HG03354 (cell line): ENCODE measurements around the gene PTPRB.
A peak's percentile ranks its signal among the peaks of the same experiment; 100 is the strongest.
"Not testable (repeated sequence)": the region's sequence is repeated elsewhere in the genome, so short reads cannot be mapped to it uniquely, and the experiment has no call there.

Experiments
- ATAC-seq: cut with Tn5 transposase; IDR thresholded peaks from one replicate; pipeline ENCODE4 v1.9.1; 2021; ENCODE audit warnings: mild to moderate bottlenecking; ENCODE audit not compliant: unreplicated experiment, poor library complexity, severe bottlenecking

PTPRB gene

GRCh38 chr12:70555081-70555480 is 82.1 kb downstream of the PTPRB start:
- no peak for ATAC-seq

- no peak for ATAC-seq
Measured at GRCh38 chr12:70553391-70553859, 83.8 kb downstream of the PTPRB start.

GRCh38 chr12:70551731-70552130 is 85.5 kb downstream of the PTPRB start:
- ATAC-seq = no peak

GRCh38 chr12:70550180-70550577 is 87.0 kb downstream of the PTPRB start:
- no peak for ATAC-seq

GRCh38 chr12:70549340-70550179 is 87.7 kb downstream of the PTPRB start:
- ATAC-seq = no peak

- ATAC-seq = no peak
Measured at GRCh38 chr12:70543444-70543843, 93.8 kb downstream of the PTPRB start.

- no peak for ATAC-seq
Measured at GRCh38 chr12:70540996-70541395, 96.2 kb downstream of the PTPRB start.

GRCh38 chr12:70536650-70537049 is 100.6 kb downstream of the PTPRB start:
- no peak for ATAC-seq

GRCh38 chr12:70535896-70536374 is 101.3 kb downstream of the PTPRB start:
- ATAC-seq = no peak

GRCh38 chr12:70534466-70534865 is 102.8 kb downstream of the PTPRB start:
- no peak for ATAC-seq

- ATAC-seq = no peak
Measured at GRCh38 chr12:70529647-70530046, 107.6 kb downstream of the PTPRB start.

- ATAC-seq = no peak
Measured at GRCh38 chr12:70520847-70521246, 116.4 kb downstream of the PTPRB start.

GRCh38 chr12:70513426-70513825 is 123.8 kb downstream of the PTPRB start:
- no peak for ATAC-seq

- peak; percentile 91 for ATAC-seq
Measured at GRCh38 chr12:70508178-70508577, 129.1 kb downstream of the PTPRB start.

GRCh38 chr12:70507442-70507841 is 129.8 kb downstream of the PTPRB start:
- ATAC-seq = no peak

- ATAC-seq = no peak
Measured at GRCh38 chr12:70497508-70497907, 139.7 kb downstream of the PTPRB start.

- not testable (repeated sequence) for ATAC-seq
Measured at GRCh38 chr12:70492904-70493303, 144.3 kb downstream of the PTPRB start.

- ATAC-seq = not testable (repeated sequence)
Measured at GRCh38 chr12:70490928-70491327, 146.3 kb downstream of the PTPRB start.

- peak; percentile 77 for ATAC-seq
Measured at GRCh38 chr12:70487440-70487839, 149.8 kb downstream of the PTPRB start.

GRCh38 chr12:70486588-70486987 is 150.6 kb downstream of the PTPRB start:
- no peak for ATAC-seq

- no peak for ATAC-seq
Measured at GRCh38 chr12:70485704-70486103, 151.5 kb downstream of the PTPRB start.
